PFSK-1 (cell line): ENCODE data around the gene ADAM33.

Experiments
- FOXP2 ChIP-seq: optimal IDR thresholded peaks from 2 replicates; pipeline ENCODE3; 2011; ENCODE audit warnings: borderline replicate concordance, control low read depth, inconsistent platforms; ENCODE audit not compliant: insufficient read depth; ENCODE audit errors: extremely low read length, extremely low read depth
- POLR2AphosphoS5 ChIP-seq: IDR thresholded peaks from 2 replicates; pipeline ENCODE4 v1.6.1; 2012; ENCODE audit warnings: low read depth, mild to moderate bottlenecking, control low read depth, low read length, moderate library complexity
- REST ChIP-seq, 2 experiments: IDR thresholded peaks; 2 replicates each; pipeline versions ENCODE4 v1.6.1 to v1.8.0; 2011 to 2012; ENCODE audit warnings: low read depth in 2 of 2, low read length in 2 of 2, control low read depth in 1 of 2, inconsistent platforms in 1 of 2, mild to moderate bottlenecking in 1 of 2, moderate library complexity in 1 of 2; ENCODE audit not compliant: insufficient read depth in 1 of 2
- SIN3A ChIP-seq: IDR thresholded peaks from 2 replicates; pipeline ENCODE4 v1.6.1; 2012; ENCODE audit warnings: mild to moderate bottlenecking, low read length, moderate library complexity, borderline replicate concordance; ENCODE audit not compliant: insufficient read depth
- TAF1 ChIP-seq: IDR thresholded peaks from 2 replicates; pipeline ENCODE4 v1.6.1; 2012; ENCODE audit warnings: low read length, control low read depth, borderline replicate concordance; ENCODE audit not compliant: insufficient read depth

Gene ADAM33

GRCh38 chr20:3630429-3630828, 51.4 kb downstream of the ADAM33 start:
- TF ChIP-seq FOXP2: no peak
- TF ChIP-seq TAF1: no peak
- no peak for TF ChIP-seq POLR2AphosphoS5
- no peak for TF ChIP-seq REST (IDR thresholded peaks at IDR 0.05; ENCODE audit: insufficient read depth in 1 of 2, low read depth in 2 of 2, low read length in 2 of 2)
- TF ChIP-seq SIN3A: no peak

- TF ChIP-seq POLR2AphosphoS5 (no peak), TAF1 (no peak), REST (IDR thresholded peaks at IDR 0.05; ENCODE audit: insufficient read depth in 1 of 2, low read depth in 2 of 2, low read length in 2 of 2) (no peak), FOXP2 (no peak), SIN3A (no peak)
These were observed 51.9 kb downstream of the ADAM33 start for GRCh38 chr20:3629893-3630292.

- no peak for TF ChIP-seq REST (IDR thresholded peaks at IDR 0.05; ENCODE audit: insufficient read depth in 1 of 2, low read depth in 2 of 2, low read length in 2 of 2)
- no peak for TF ChIP-seq FOXP2
- no peak for TF ChIP-seq POLR2AphosphoS5
- no peak for TF ChIP-seq SIN3A
- TF ChIP-seq TAF1: no peak
These were observed 53.1 kb downstream of the ADAM33 start for GRCh38 chr20:3628502-3629314.

GRCh38 chr20:3627476-3627875, 54.3 kb downstream of the ADAM33 start:
- TF ChIP-seq REST (IDR thresholded peaks at IDR 0.05; ENCODE audit: insufficient read depth in 1 of 2, low read depth in 2 of 2, low read length in 2 of 2) (no peak), TAF1 (no peak), FOXP2 (no peak), SIN3A (no peak), POLR2AphosphoS5 (no peak)
